LNCAP (cell line): ENCODE measurements around the gene C16orf78.

ENCODE experiments used
- TF ChIP-seq, protein P1 (sequence below): fragments of 450-650 bp; IDR thresholded peaks from 2 replicates; pipeline ENCODE4 v1.5.1; 2017; ENCODE audit warnings: mild to moderate bottlenecking

Gene C16orf78

DNA sequence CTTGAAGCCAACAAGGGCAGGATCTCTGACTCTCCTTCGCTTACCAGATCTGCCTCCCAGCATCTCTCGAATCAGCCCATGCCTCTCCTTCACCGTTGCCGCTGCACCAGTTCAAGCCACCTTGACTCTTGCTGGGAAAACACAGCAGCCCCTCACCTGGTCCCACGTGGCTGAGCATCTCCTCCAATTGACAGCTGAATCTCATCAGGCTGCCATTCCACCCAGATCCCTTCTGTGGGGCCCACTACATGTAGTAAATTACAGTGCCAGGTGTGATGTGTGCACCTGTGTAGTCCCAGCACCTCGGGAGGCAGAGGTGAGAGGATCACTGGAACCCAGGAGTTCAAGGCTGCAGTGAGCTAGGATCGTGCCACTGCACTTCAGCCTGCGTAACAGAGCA is 37.8 kb upstream of the C16orf78 start:
- TF ChIP-seq, protein P1, sequence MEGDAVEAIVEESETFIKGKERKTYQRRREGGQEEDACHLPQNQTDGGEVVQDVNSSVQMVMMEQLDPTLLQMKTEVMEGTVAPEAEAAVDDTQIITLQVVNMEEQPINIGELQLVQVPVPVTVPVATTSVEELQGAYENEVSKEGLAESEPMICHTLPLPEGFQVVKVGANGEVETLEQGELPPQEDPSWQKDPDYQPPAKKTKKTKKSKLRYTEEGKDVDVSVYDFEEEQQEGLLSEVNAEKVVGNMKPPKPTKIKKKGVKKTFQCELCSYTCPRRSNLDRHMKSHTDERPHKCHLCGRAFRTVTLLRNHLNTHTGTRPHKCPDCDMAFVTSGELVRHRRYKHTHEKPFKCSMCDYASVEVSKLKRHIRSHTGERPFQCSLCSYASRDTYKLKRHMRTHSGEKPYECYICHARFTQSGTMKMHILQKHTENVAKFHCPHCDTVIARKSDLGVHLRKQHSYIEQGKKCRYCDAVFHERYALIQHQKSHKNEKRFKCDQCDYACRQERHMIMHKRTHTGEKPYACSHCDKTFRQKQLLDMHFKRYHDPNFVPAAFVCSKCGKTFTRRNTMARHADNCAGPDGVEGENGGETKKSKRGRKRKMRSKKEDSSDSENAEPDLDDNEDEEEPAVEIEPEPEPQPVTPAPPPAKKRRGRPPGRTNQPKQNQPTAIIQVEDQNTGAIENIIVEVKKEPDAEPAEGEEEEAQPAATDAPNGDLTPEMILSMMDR = no peak

DNA sequence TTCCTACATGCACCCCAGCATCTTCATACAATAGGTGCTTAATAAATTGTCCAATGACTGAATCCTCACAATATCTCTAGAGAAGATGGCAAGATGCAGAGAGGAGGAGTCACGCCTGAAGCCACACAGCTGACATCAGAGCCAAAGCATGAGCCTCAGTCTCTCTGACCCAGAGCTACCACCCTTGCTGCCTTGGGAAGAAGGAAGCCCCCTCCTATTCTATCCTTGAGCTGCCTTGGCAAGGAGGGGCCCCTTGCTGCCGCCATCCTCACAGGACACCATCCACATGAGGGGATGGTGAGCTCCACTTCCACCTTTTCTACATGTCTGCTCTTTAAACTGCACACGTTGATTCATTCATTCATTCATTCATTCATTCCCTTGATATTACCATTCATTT is 37.0 kb upstream of the C16orf78 start:
- TF ChIP-seq, protein P1 = no peak

DNA sequence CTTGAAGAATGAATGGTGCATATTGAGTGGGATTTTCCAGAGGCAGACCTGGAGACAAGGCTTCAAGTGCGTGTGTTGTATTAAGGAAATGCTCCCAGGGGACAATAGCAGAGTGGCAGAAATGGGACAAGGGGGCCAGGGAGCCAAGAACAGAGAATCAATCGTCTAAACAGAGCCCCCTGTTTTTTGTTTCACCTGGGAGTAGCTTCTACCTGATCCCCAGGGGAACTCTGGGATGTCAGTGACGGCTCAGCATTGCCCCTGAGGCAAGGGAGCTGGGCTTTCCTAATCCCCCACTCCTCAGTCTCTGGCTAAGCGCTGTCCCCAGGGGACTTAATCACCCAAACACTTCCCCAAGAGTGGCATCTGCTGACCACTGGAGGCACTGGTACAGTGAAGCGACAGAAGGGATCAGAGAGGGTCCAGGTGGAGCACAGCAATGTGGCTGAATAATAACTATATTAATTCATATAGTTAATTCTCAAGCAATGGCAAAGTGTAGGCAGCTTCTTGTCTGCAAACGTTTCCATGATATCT is 35.7 kb upstream of the C16orf78 start:
- TF ChIP-seq, protein P1 = no peak

DNA sequence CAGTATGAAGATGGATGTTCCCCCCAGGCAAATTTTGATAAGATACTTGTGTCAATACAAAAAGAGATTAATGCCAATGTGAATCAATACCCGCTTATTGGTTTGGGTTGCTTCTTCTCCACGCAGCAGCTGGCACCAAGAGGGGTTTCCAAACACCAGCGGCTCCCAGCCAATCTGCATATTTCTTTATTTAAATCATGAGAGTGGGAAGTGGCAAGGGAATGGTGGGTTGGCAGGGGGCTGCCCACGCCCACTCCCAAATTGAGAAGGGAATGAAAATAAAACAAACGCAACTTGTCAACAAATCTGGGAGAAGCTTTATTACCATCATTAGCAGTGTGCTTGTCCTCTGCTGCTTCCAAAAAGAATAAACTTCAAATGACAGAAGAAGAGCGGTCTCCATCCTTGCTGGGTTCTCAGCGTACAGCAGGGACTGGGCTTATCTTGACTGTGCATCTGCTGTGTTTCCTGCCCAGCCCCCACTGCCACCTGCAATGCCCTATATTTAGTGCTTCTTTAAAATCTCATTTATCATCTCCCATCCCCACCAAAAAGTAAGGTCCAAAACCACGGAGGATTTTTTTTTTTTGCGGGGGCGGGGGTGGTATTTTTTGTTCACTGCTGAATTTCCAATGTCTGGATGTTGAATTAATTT is 34.9 kb upstream of the C16orf78 start:
- TF ChIP-seq, protein P1 = no peak

DNA sequence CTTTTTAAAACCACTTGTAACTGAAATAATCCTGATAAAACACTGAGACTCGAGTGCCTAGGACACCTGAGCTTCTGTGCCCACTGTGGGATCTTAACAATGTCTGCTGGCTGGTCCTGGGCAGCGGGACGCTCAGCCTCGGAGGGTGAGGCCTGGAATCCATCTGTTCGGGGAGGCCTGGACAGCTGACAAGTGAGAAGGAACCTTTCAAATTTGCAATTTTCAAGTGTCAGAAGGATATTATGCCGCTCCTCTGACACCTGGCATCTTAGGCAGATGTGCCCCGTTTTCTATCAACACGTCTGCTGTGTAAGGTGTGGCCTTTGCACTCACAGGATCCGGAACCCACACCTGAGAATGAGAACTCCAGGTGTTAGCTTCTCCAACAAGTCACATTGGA is 33.1 kb upstream of the C16orf78 start:
- TF ChIP-seq, protein P1 = no peak

DNA sequence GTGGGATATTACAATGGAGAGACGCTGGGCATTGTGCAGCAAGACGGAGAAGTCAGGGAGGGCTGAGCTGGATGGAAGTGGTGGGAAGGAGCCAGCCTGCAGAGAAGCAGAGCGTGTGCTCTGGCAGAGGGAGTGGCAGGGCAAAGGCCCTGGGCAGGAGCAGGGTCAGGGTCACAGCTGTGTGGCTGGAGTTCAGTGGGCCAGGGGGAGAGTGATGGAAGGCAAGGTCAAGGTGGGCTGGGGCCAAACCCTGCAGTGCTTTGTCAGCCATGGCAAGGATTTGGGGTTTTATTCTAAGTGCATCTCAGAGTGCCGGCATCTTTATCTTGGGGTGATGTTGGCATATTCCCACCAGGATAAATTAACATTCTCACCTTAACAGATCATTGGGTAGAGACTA is 31.9 kb upstream of the C16orf78 start:
- TF ChIP-seq, protein P1 = no peak

DNA sequence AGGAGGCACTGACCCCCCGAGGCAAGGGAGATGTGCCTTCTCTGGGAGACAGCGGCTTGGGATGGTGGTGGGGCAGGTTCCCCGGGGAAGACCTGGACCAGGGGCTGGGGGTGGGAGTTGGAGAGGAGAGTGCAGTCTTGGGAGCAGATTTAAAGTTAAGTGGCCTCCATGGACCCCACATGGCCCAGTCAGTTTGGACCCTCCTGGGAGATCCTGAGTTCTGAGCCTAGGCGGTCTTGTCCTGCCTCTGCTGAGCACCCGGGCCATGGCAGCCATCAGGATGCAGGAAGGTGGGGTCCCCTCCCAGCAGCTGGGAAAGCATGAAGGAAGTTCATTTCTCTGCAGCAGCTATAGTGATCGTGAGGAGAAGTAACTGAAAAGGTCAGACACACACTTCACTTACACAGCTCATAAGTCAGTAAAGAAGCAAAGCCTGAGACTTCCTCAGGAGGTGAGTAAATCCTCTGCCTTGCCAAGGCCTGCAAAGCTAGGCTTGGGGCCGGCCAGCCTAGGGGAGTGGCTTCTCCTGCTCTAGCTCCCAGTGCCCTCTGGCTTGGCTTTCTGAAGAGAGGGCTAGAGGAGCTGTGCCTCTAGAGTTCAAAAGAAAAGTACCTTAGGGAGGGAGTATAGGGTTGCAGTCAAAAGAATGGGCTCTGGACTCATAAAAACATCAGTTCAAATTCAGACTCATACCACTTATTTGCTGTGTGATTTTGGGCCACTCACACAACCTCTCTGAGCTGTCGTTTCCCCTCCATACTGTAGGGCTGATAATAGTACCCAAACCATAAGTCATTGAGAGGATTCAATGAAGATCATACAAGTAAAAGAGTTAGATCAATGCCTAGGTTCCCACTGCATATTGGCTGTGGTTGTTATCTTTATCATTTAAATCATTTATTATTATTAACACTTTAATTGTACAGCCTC is 31.0 kb upstream of the C16orf78 start:
- TF ChIP-seq, protein P1 = no peak
